Activated CD4-positive, alpha-beta T cell treated with anti-CD3 and anti-CD28 coated beads, Interleukin-10, Interleukin-2, amounts not matched to agents 100 ng/mL and 50 ng/mL, durations not matched to agents 16 hours and 8 hours (primary cell): ENCODE measurements around the gene EXOC4.

Experiments used
- DNase-seq: peaks from one replicate; pipeline ENCODE4 v3.0.0-alpha.2; 2020

EXOC4 gene

GRCh38 chr7:134014935-134015334 is 762.1 kb downstream of the EXOC4 start:
- no peak for DNase-seq

- DNase-seq = peak; percentile 4
These were observed 763.5 kb downstream of the EXOC4 start for GRCh38 chr7:134016223-134016941.

- DNase-seq = no peak
These were observed 764.0 kb downstream of the EXOC4 start for GRCh38 chr7:134016942-134017303.

GRCh38 chr7:134018306-134018705 is 765.4 kb downstream of the EXOC4 start:
- DNase-seq = no peak

- no peak for DNase-seq
These were observed 766.4 kb downstream of the EXOC4 start for GRCh38 chr7:134019251-134019650.

GRCh38 chr7:134021836-134022235 is 769.0 kb downstream of the EXOC4 start:
- no peak for DNase-seq

GRCh38 chr7:134022286-134022911 is 769.5 kb downstream of the EXOC4 start:
- DNase-seq = no peak

- DNase-seq = no peak
These were observed 771.9 kb downstream of the EXOC4 start for GRCh38 chr7:134024739-134025138.

- no peak for DNase-seq
These were observed 776.0 kb downstream of the EXOC4 start for GRCh38 chr7:134028853-134029252.

- no peak for DNase-seq
These were observed 776.9 kb downstream of the EXOC4 start for GRCh38 chr7:134029743-134030142.

GRCh38 chr7:134030460-134030865 is 777.6 kb downstream of the EXOC4 start:
- no peak for DNase-seq

- DNase-seq = no peak
These were observed 779.1 kb downstream of the EXOC4 start for GRCh38 chr7:134031835-134032617.

- no peak for DNase-seq
These were observed 781.8 kb downstream of the EXOC4 start for GRCh38 chr7:134034652-134035051.

GRCh38 chr7:134037991-134038390 is 785.1 kb downstream of the EXOC4 start:
- DNase-seq = no peak

- DNase-seq = no peak
These were observed 788.1 kb downstream of the EXOC4 start for GRCh38 chr7:134040988-134041387.

GRCh38 chr7:134041477-134041876 is 788.6 kb downstream of the EXOC4 start:
- DNase-seq = no peak

GRCh38 chr7:134042307-134042706 is 789.4 kb downstream of the EXOC4 start:
- no peak for DNase-seq

- DNase-seq = no peak
These were observed 791.8 kb downstream of the EXOC4 start for GRCh38 chr7:134044682-134045081.

- DNase-seq = no peak
These were observed 792.8 kb downstream of the EXOC4 start for GRCh38 chr7:134045716-134046115.

- DNase-seq = no peak
These were observed 793.8 kb downstream of the EXOC4 start for GRCh38 chr7:134046594-134047128.

- no peak for DNase-seq
These were observed 794.8 kb downstream of the EXOC4 start for GRCh38 chr7:134047675-134048074.

- no peak for DNase-seq
These were observed 795.3 kb downstream of the EXOC4 start for GRCh38 chr7:134048166-134048565.

- DNase-seq = no peak
These were observed 798.1 kb downstream of the EXOC4 start for GRCh38 chr7:134051020-134051419.

- no peak for DNase-seq
These were observed 803.9 kb downstream of the EXOC4 start for GRCh38 chr7:134056816-134057215.
